ENCODE data around the gene CPNE2. TPM values are rescaled to one million over a fixed set of nuclear protein-coding genes. Genes with fewer than 3 reads are reported as not detected.

The CPNE2 gene
- total RNA-seq, 3 donors from 2014 or later (not counting 1 experiment from before 2014, with no cell fraction given) = 2.0 to 2.6 (median 2.4) TPM

GRCh38 chr16:57127836-57128235 lies 35.5 kb downstream of the CPNE2 start:
- ATAC-seq (no peak), DNase-seq (no peak)
- Histone ChIP-seq H3K9me3 (ENCODE audit: control insufficient read depth, insufficient read depth, low read length) (no peaks in the 10 kb centered on the region), H3K27me3 (ENCODE audit: control insufficient read depth, insufficient read depth, low read length) (no peaks in the 10 kb centered on the region), H3K4me1 (ENCODE audit: control insufficient read depth, insufficient read depth, low read length) (peaks cover 79% of the 10 kb centered on the region), H3K27ac (ENCODE audit: low read length) (no peak overlapping the region), H3K36me3 (ENCODE audit: control insufficient read depth, insufficient read depth, low read length) (no peaks in the 10 kb centered on the region), H3K4me3 (ENCODE audit: low read length) (no peak overlapping the region)
- H3K4me1 Mint-ChIP-seq = peaks cover 27 to 47% of the 10 kb centered on the region in 2 donors
- 92% methylated on average over 6 of the region's 7 CpGs for WGBS (ENCODE audit: insufficient coverage)
- H3K9me3 Mint-ChIP-seq = no peaks in the 10 kb centered on the region
- TF ChIP-seq CTCF (IDR thresholded peaks at IDR 0.05) = no peak
- H3K4me3 Mint-ChIP-seq = no peak overlapping the region
- H3K36me3 Mint-ChIP-seq = no peaks in the 10 kb centered on the region
- no peaks in the 10 kb centered on the region for H3K27me3 Mint-ChIP-seq (ENCODE audit: low read depth in 2 of 2)
- intact Hi-C loops (cut with micrococcal nuclease) = no loop called here
- peak overlapping the region in 1 of 2 donors; percentile 7 for H3K27ac Mint-ChIP-seq

- ATAC-seq (peak in 2 of 3 donors; percentile 38 to 64), DNase-seq (peak in 1 of 2 donors; percentile 64)
- WGBS (ENCODE audit: insufficient coverage) = 56% methylated on average over 11 of the region's 11 CpGs
- Histone ChIP-seq H3K36me3 (ENCODE audit: control insufficient read depth, insufficient read depth, low read length) (no peaks in the 10 kb centered on the region), H3K4me3 (ENCODE audit: low read length) (no peak overlapping the region), H3K9me3 (ENCODE audit: control insufficient read depth, insufficient read depth, low read length) (no peaks in the 10 kb centered on the region), H3K27me3 (ENCODE audit: control insufficient read depth, insufficient read depth, low read length) (no peaks in the 10 kb centered on the region), H3K27ac (ENCODE audit: low read length) (no peak overlapping the region), H3K4me1 (ENCODE audit: control insufficient read depth, insufficient read depth, low read length) (peaks cover 82% of the 10 kb centered on the region)
- no peak overlapping the region for H3K4me3 Mint-ChIP-seq
- H3K27me3 Mint-ChIP-seq (ENCODE audit: low read depth in 2 of 2) = no peaks in the 10 kb centered on the region
- no peaks in the 10 kb centered on the region for H3K36me3 Mint-ChIP-seq
- intact Hi-C loops (cut with micrococcal nuclease) = no loop called here
- no peaks in the 10 kb centered on the region for H3K9me3 Mint-ChIP-seq
- H3K27ac Mint-ChIP-seq = peak overlapping the region; percentile 34 to 85
- peaks cover 24 to 48% of the 10 kb centered on the region in 2 donors for H3K4me1 Mint-ChIP-seq
- TF ChIP-seq CTCF (IDR thresholded peaks at IDR 0.05) = no peak
Observed at GRCh38 chr16:57128771-57129389, 36.5 kb downstream of the CPNE2 start.

GRCh38 chr16:57130950-57131321 lies 38.6 kb downstream of the CPNE2 start:
- Mint-ChIP-seq H3K36me3 (no peaks in the 10 kb centered on the region), H3K27me3 (ENCODE audit: low read depth in 2 of 2) (no peaks in the 10 kb centered on the region), H3K4me1 (peaks cover 31 to 61% of the 10 kb centered on the region in 2 donors), H3K9me3 (no peaks in the 10 kb centered on the region), H3K4me3 (no peak overlapping the region), H3K27ac (peak overlapping the region; percentile 74 to 85)
- no peak overlapping the region for H3K4me3 ChIP-seq (ENCODE audit: low read length)
- 92% methylated on average over 6 of the region's 6 CpGs for WGBS (ENCODE audit: insufficient coverage)
- H3K4me1 ChIP-seq (ENCODE audit: control insufficient read depth, insufficient read depth, low read length) = peaks cover 93% of the 10 kb centered on the region
- no peak for TF ChIP-seq CTCF (IDR thresholded peaks at IDR 0.05)
- H3K9me3 ChIP-seq (ENCODE audit: control insufficient read depth, insufficient read depth, low read length) = no peaks in the 10 kb centered on the region
- no peaks in the 10 kb centered on the region for H3K27me3 ChIP-seq (ENCODE audit: control insufficient read depth, insufficient read depth, low read length)
- DNase-seq (no peak), ATAC-seq (no peak)
- H3K27ac ChIP-seq (ENCODE audit: low read length) = no peak overlapping the region
- H3K36me3 ChIP-seq (ENCODE audit: control insufficient read depth, insufficient read depth, low read length) = no peaks in the 10 kb centered on the region
- intact Hi-C loops (cut with micrococcal nuclease) = no loop called here
